Activated T-cell treated with anti-CD3 and anti-CD28 coated beads for 48 hours (primary cell): ENCODE measurements around the gene CMC1.
"Not testable (repeated sequence)": the region's sequence is repeated elsewhere in the genome, so short reads cannot be mapped to it uniquely, and the experiment has no call there.

Experiments used
- DNase-seq: peaks from one replicate; pipeline ENCODE4 v3.0.0-alpha.2; 2020; ENCODE audit warnings: low read depth

The CMC1 gene

DNA sequence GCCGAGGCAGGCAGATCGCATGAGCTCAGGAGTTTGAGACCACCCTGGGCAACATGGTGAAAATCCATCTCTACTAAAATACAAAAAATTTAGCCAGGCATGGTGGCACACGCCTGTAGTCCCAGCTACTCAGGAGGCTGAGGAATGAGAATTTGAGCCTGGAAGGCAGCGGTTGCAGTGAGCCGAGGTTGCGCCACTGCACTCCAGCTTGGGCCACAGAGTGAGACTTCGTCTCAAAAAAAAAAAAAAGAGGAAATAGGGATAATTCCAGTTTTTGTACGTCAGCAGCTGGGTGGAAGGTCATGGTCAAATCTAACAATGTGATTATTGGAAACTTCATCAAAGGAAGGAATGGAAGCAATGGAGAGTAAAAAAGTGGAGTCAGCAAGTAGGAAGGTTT, 3.1 kb downstream of the CMC1 start:
- no peak for DNase-seq

DNA sequence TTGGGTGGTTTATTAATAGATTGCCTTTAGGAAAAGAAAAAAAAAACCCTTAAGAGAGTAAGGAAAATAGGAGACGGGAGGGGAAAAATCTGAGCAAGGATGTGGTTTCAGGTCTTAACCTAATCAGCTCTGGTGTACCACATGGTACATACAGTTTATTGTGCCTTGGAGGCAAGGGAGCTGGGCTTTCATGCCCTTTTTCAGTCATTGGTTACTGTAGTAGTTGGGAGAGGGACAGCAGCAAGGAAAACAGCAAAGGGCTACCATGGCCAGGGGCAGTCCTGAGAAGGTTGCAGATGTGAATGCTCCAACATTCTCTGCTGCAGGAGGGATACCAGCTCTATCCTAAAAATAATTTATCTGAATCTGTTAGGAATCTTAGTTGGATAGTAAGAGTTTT, 5.9 kb downstream of the CMC1 start:
- no peak for DNase-seq

DNA sequence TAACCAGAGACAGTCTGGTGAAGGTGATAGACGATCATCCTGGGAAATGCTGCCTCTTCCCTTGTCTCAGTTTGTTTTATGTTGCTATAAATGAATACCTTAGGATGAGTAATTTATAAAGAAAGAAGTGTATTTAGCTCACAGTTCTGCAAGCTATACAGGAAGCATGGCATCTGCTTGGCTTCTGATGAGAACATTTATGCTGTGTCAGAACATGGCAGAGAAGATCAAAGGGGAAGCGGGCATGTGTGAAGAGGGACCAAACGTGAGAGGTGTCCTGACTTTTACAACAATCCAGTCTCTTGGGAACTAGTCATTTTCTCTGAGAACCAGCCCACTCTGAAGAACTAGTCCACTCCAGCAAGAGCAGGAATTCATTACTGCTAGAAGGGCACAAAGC, 9.6 kb downstream of the CMC1 start:
- no peak for DNase-seq

GRCh38 chr3:28252001-28252431, 10.6 kb downstream of the CMC1 start:
- no peak for DNase-seq

DNA sequence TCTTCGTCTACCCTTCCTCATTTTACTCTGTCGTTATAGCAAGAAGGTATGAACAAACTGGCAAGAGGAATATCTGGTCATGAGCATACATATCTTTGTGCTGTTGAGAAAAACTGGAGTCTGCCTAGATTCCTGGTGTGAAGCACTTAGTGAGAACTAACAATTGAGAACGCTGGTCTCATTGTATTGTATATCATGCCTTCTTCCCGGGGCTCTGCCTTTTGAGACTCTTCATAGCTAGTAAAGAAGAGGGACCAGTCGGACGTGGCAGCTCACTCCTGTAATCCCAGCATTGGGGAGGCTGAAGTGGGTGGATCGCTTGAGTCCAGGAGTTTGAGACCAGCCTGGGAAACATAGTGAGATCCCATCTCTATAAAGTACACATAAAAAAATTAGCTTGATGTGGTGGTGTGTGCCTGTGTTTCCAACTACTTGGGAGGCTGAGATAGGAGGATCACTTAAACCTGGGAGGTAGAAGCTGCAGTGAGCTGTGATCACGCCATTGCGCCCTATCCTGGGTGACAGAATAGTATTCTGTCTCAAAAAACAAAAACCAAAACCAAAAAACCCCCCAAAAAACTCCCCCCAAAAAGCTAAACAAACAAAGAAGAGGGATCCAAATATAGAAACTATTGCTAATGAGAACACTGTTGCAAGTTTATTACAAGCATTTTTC, 11.8 kb downstream of the CMC1 start:
- DNase-seq = no peak

- no peak for DNase-seq
These were observed 20.6 kb downstream of the CMC1 start for GRCh38 chr3:28262001-28262400.

GRCh38 chr3:28265641-28266040, 24.2 kb downstream of the CMC1 start:
- no peak for DNase-seq

GRCh38 chr3:28267984-28268849, 26.8 kb downstream of the CMC1 start:
- no peak for DNase-seq

- no peak for DNase-seq
These were observed 27.6 kb downstream of the CMC1 start for GRCh38 chr3:28268989-28269388.

DNA sequence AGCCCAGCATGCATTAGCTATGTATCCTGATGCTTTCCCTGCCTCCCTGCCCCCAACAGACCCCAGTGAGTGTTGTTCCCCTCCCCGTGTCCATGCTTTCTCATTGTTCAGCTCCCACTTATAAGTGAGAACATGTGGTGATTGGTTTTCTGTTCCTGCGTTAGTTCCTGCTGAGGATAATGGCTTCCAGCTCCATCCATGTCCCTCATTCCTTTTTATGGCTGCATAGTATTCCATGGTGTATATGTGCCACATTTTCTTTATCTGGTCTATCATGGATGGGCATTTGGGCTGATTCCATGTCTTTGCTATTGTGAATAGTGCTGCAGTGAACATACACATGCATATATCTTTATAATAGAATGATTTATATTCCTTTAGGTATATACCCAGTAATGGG, 28.5 kb downstream of the CMC1 start:
- DNase-seq = not testable (repeated sequence)

DNA sequence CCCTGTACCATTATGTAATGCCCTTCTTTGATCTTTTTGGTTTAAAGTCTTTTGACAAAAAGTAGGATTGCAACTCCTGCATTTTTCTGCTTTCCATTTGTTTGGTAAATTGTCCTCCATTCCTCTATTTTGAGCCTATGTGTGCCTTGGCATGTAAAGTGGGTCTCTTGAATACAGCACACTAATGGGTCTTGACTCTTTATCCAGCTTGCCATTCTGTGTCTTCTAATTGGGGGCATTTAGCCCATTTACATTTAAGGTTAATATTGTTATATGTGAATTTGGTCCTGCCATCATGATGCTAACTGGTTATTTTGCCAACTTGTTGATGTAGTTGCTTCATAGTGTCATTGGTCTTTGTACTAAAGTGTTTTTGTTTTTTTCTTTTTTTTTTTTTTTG, 32.4 kb downstream of the CMC1 start:
- no peak for DNase-seq

- no peak for DNase-seq
These were observed 37.5 kb downstream of the CMC1 start for GRCh38 chr3:28278918-28279317.

DNA sequence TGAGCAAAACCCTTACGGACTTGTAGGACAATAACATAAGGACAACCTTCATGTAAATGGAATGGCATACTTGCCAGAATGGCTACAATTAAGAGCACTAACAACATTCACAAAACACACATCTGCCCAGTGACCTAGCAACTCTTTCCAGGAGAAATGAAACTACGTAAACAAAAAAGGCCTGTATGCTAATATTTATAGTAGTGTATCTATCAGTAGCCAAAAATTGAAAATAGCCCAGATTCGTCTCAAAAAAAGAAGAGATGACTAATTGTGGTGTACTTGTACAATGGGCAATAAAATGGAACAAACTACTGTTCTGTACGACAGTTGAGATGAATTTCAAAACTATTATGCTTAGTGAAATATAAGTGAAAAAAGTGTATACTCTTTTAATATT, 38.4 kb downstream of the CMC1 start:
- no peak for DNase-seq

DNA sequence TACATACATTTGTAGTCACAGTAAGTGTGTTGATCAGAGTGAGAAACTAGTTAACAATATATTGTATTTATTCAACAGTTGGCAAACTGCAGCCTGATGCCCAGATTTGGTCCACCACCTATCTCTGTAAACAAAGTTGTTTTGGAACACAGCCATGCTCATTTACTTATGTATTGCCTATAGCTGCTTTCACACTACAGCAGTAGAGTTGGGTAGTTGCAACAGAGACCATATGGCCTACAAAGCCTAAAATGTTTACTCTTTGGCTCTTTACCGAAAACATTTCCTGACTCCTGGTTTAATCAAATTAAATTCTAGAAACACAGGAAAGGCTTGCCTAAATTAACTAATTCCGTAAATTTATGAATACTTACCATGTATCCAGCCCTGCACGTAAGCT, 39.4 kb downstream of the CMC1 start:
- no peak for DNase-seq

DNA sequence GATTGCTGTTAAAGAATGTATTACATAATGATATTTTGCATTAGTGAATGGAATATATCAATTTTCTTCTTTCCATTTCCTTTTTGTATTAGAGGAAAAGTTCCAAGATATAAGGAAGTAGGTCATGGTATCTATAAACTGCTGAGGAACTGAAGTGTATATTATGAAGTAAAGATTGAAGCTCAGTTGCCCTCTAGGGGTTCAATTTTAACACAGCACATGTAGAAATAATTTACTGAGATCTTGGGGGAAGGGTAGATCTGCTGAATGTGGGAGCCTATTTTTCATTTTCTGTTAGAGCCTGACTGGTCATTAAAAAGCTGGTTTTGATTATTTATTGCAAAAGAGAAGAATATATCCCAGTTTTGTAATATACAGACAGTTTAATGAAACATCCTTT, 45.2 kb downstream of the CMC1 start:
- no peak for DNase-seq

- no peak for DNase-seq
These were observed 45.6 kb downstream of the CMC1 start for GRCh38 chr3:28287046-28287445.

DNA sequence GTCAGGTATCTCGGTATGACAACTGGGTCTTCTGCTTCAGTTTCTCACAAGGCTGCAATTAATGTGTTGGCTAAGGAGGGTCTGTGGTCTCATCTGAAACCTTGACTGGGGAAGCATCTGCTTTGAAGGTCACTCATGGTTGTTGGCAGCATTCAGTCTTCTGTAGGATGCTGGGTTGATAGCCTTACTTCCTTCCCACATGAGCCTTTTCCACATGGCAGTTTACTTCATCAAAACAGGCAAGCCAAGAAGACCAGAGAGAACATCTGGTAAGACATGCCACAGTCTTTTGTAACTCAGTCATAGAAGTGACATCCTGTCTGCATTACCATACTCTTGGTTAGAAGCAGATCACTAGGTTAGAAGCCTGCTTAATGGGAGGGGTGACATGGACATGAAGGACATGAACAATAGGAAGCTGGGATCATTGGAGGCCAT, 49.5 kb downstream of the CMC1 start:
- no peak for DNase-seq

GRCh38 chr3:28291577-28291976, 50.2 kb downstream of the CMC1 start:
- no peak for DNase-seq

DNA sequence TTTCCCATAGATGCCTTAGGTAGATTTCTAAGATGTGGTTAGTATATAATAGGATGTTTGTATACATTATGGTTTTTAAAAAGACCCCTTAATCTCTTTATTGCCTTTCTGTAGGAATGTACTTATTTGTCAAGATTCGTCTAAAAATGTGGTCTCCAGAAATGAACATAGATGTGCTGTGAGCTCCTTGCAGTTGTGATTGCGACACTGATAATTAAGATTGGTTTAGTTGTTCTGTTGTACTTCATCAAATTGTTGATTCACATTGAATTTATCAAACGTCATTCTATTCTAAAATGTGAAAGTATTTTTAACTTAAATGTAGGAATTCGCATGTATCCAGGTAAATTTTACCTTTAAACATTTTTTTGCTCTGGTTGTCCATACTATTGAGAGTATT, 51.2 kb downstream of the CMC1 start:
- no peak for DNase-seq

DNA sequence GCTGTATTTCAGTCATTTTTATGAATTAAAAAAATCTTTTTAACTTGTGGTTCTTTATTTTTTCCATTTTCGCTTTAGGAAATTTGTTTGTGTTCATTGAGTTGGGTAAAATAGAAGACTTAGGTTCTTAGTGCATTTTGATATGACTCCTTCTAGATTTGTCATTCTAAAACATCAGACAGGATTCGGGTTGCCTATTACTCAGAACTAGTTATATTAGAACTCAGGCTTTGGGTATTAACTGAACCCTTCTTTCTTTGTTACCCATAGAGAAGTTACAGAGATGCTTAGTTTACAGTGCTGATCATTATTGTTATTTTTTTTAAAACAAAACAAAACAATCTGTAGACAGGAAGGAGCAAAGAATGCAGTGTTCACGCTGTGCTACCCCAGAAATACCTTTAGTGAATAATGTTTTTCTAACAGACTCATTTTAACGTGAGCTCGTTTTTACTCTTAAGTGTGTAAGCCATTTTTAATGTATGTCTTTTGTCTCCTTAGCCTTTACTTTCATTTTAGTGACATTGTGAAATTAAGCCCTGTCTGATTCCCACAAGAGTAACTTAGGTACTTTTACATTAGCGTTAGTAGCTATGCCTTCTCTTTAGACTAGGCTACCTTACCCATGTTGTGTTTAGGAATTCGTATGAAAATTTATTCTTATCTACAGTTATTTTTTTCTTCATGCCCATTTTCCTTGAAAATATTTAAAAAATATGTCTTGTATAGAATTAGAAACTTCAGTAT, 53.4 kb downstream of the CMC1 start:
- DNase-seq = no peak

DNA sequence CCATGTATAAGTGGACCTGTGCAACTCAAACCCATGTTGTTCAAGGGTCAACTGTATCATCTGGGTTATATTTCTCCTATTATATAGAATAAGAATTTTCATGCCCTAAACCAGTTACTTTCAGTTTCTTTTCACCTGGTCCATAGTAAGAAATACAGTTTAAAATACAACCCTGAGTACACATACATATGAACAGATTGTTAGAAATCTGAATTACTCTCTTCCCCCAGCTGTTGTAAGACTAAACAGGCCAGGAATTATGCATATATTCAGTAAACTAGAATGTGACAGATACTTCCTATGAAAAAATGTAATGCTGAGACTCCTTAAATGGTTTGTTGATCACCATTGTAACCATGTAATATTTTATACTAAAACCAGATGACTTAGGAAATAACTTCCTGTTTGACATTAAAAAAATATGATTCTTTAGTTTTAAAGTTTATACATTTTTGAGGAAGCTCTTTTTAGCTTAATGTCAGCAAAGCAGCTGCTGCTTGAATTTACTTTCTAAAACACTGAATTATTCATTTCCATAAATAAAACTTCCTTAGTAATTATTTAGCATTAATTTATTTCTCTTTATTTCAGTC, 54.6 kb downstream of the CMC1 start:
- no peak for DNase-seq

GRCh38 chr3:28299705-28300104, 58.3 kb downstream of the CMC1 start:
- no peak for DNase-seq
